Neural cell (in vitro differentiated cells): Measurements from ENCODE around the gene TTC39C.

Experiments used
- CTCF ChIP-seq: fragments of 450-650 bp; IDR thresholded peaks from 2 replicates; pipeline ENCODE4 v1.5.1; 2014; ENCODE audit warnings: antibody characterized with exemption, mild to moderate bottlenecking, moderate library complexity; ENCODE audit not compliant: poor library complexity, severe bottlenecking
- MXI1 ChIP-seq: fragments of 450-650 bp; conservative IDR thresholded peaks from 2 replicates; pipeline ENCODE4 v1.6.1; 2014; ENCODE audit warnings: antibody characterized with exemption, mild to moderate bottlenecking; ENCODE audit not compliant: poor library complexity, severe bottlenecking
- SMC3 ChIP-seq: fragments of 450-650 bp; conservative IDR thresholded peaks from 2 replicates; pipeline ENCODE4 v1.6.1; 2014; ENCODE audit warnings: antibody characterized with exemption, mild to moderate bottlenecking, moderate library complexity; ENCODE audit not compliant: poor library complexity

- no peak for TF ChIP-seq CTCF
- no peak for TF ChIP-seq MXI1
- TF ChIP-seq SMC3 = no peak
Measured at GRCh38 chr18:24160086-24160485, 145.5 kb downstream of the TTC39C start.
